ENCODE data around the gene CAPN13. TPM values are rescaled to one million over a fixed set of nuclear protein-coding genes. Genes with fewer than 3 reads are reported as not detected.
A peak's percentile ranks its signal among the peaks of the same experiment; 100 is the strongest.

The CAPN13 gene
- total and polyA plus RNA-seq, 8 donors = 6.4 to 93.3 (median 44.3) TPM

GRCh38 chr2:30768036-30768686 lies 39.1 kb downstream of the CAPN13 start:
- H3K4me1 ChIP-seq = no peaks in the 10 kb centered on the region
- H3K4me3 ChIP-seq = no peak overlapping the region
- intact Hi-C loops (cut with DNase I; ENCODE audit: low total_unique reads) = no loop called here
- peaks cover 0 to 48% (median 31%) of the 10 kb centered on the region in 4 donors for H3K36me3 ChIP-seq
- DNase-seq = peak in 1 of 2 donors; percentile 15
- no peaks in the 10 kb centered on the region for H3K9me3 ChIP-seq
- peaks cover 0 to 14% (median 0%) of the 10 kb centered on the region in 3 donors for H3K27me3 ChIP-seq
- H3K27ac ChIP-seq = no peak overlapping the region
- TF ChIP-seq, protein P1, sequence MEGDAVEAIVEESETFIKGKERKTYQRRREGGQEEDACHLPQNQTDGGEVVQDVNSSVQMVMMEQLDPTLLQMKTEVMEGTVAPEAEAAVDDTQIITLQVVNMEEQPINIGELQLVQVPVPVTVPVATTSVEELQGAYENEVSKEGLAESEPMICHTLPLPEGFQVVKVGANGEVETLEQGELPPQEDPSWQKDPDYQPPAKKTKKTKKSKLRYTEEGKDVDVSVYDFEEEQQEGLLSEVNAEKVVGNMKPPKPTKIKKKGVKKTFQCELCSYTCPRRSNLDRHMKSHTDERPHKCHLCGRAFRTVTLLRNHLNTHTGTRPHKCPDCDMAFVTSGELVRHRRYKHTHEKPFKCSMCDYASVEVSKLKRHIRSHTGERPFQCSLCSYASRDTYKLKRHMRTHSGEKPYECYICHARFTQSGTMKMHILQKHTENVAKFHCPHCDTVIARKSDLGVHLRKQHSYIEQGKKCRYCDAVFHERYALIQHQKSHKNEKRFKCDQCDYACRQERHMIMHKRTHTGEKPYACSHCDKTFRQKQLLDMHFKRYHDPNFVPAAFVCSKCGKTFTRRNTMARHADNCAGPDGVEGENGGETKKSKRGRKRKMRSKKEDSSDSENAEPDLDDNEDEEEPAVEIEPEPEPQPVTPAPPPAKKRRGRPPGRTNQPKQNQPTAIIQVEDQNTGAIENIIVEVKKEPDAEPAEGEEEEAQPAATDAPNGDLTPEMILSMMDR (IDR thresholded peaks at IDR 0.05) = no peak
- TF ChIP-seq EP300 (IDR thresholded peaks at IDR 0.05) = no peak
- TF ChIP-seq POLR2AphosphoS5 (IDR thresholded peaks at IDR 0.05) = no peak
- TF ChIP-seq POLR2A (IDR thresholded peaks at IDR 0.05) = no peak
- 70 to 85% (median 84%) methylated on average over 8 of the region's 8 CpGs for WGBS, 5 donors

GRCh38 chr2:30766666-30767065 lies 40.6 kb downstream of the CAPN13 start:
- H3K36me3 ChIP-seq = peaks cover 0 to 60% (median 44%) of the 10 kb centered on the region in 4 donors
- WGBS, 5 donors = 81 to 87% (median 85%) methylated on average over 3 of the region's 3 CpGs
- no peak overlapping the region for H3K27ac ChIP-seq
- DNase-seq = peak in 1 of 2 donors; percentile 4
- intact Hi-C loops (cut with DNase I; ENCODE audit: low total_unique reads) = no loop called here
- no peaks in the 10 kb centered on the region for H3K9me3 ChIP-seq
- peaks cover 0 to 7% (median 0%) of the 10 kb centered on the region in 3 donors for H3K27me3 ChIP-seq
- TF ChIP-seq POLR2AphosphoS5 (IDR thresholded peaks at IDR 0.05) = no peak
- TF ChIP-seq POLR2A (IDR thresholded peaks at IDR 0.05) = no peak
- TF ChIP-seq, protein P1 (IDR thresholded peaks at IDR 0.05) = no peak
- no peak for TF ChIP-seq EP300 (IDR thresholded peaks at IDR 0.05)
- H3K4me1 ChIP-seq = no peaks in the 10 kb centered on the region
- H3K4me3 ChIP-seq = no peak overlapping the region

GRCh38 chr2:30765876-30766470 lies 41.3 kb downstream of the CAPN13 start:
- no peaks in the 10 kb centered on the region for H3K9me3 ChIP-seq
- WGBS, 5 donors = 80 to 87% (median 82%) methylated on average over 12 of the region's 12 CpGs
- peaks cover 0 to 7% (median 0%) of the 10 kb centered on the region in 3 donors for H3K27me3 ChIP-seq
- H3K4me1 ChIP-seq = no peaks in the 10 kb centered on the region
- peak in 1 of 2 donors; percentile 23 for DNase-seq
- no peak overlapping the region for H3K27ac ChIP-seq
- intact Hi-C loops (cut with DNase I; ENCODE audit: low total_unique reads) = no loop called here
- TF ChIP-seq POLR2A (IDR thresholded peaks at IDR 0.05) (no peak), EP300 (IDR thresholded peaks at IDR 0.05) (no peak), POLR2AphosphoS5 (IDR thresholded peaks at IDR 0.05) (no peak)
- TF ChIP-seq, protein P1 (IDR thresholded peaks at IDR 0.05) = no peak
- H3K4me3 ChIP-seq = no peak overlapping the region
- peaks cover 0 to 67% (median 48%) of the 10 kb centered on the region in 4 donors for H3K36me3 ChIP-seq

GRCh38 chr2:30765191-30765590 lies 42.1 kb downstream of the CAPN13 start:
- intact Hi-C loops (cut with DNase I; ENCODE audit: low total_unique reads) = no loop called here
- H3K4me3 ChIP-seq = no peak overlapping the region
- H3K9me3 ChIP-seq = no peaks in the 10 kb centered on the region
- TF ChIP-seq POLR2A (IDR thresholded peaks at IDR 0.05) (no peak), POLR2AphosphoS5 (IDR thresholded peaks at IDR 0.05) (no peak), EP300 (IDR thresholded peaks at IDR 0.05) (no peak)
- TF ChIP-seq, protein P1 (IDR thresholded peaks at IDR 0.05) = no peak
- H3K36me3 ChIP-seq = peaks cover 0 to 68% (median 48%) of the 10 kb centered on the region in 4 donors
- H3K4me1 ChIP-seq = no peaks in the 10 kb centered on the region
- H3K27ac ChIP-seq = no peak overlapping the region
- peaks cover 0 to 7% (median 0%) of the 10 kb centered on the region in 3 donors for H3K27me3 ChIP-seq
- DNase-seq = peak in 1 of 2 donors; percentile 20
- WGBS, 5 donors = 51 to 71% (median 70%) methylated on average over 4 of the region's 4 CpGs

All from stomach (tissue), 9 donors.